Stimulated activated CD4-positive, alpha-beta T cell treated with anti-CD3 and anti-CD28 coated beads, Interleukin-15, amount 100 ng/mL, for 24 hours (primary cell): Measurements from ENCODE around the gene ZNF217.
"Not testable (repeated sequence)": the region's sequence is repeated elsewhere in the genome, so short reads cannot be mapped to it uniquely, and the experiment has no call there.

Source experiments
- DNase-seq: peaks from one replicate; pipeline ENCODE4 v3.0.0-alpha.2; 2020

ZNF217 gene

GRCh38 chr20:53562104-53562764 is 31.4 kb downstream of the ZNF217 start:
- not testable (repeated sequence) for DNase-seq

- no peak for DNase-seq
Observed at GRCh38 chr20:53561505-53561904, 32.1 kb downstream of the ZNF217 start.

GRCh38 chr20:53559816-53560215 is 33.8 kb downstream of the ZNF217 start:
- DNase-seq, result no peak

DNA sequence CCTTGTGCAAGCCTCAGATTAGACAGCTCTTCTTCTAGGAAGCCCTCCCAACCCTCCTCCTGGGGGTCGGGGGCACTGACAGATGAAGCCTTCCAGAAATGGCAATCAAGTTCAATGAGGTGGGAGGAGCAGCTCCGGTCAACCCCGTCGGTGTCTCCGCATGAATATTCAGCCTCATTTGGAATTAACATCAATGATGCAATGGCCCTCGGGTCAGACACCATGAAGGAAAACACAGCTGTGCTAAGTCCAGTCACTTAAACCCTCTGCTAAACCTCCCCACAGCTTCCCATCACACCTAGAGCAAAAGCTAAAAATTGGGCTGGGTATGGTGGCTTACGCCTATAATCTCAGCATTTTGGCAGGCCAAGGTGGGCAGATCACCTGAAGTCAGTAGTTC is 36.5 kb downstream of the ZNF217 start:
- DNase-seq, result no peak

- no peak for DNase-seq
Observed at GRCh38 chr20:53556267-53556897, 37.3 kb downstream of the ZNF217 start.

- no peak for DNase-seq
Observed at GRCh38 chr20:53555816-53556215, 37.8 kb downstream of the ZNF217 start.

DNA sequence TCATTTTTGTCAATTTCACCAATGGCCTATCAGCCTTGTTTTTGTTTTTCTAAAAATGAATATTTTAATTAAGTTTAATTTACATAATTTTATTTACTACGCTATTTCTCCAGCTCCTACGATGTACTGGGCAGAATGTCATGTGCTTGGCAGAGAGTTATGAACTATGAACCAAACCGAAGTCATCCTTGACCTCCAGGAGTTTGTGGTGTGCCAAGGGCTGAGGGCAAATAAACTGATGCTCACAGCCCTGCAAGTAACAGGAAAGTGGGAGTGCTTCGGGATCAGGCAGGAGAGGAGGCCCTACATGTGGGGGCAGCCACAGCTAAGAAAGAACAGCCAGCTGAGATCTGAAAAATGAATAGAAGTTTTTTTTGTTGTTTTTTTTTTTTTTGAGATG is 38.6 kb downstream of the ZNF217 start:
- DNase-seq, result no peak

- DNase-seq, result not testable (repeated sequence)
Observed at GRCh38 chr20:53552572-53552893, 41.1 kb downstream of the ZNF217 start.

GRCh38 chr20:53551719-53552571 is 41.7 kb downstream of the ZNF217 start:
- DNase-seq, result not testable (repeated sequence)

- no peak for DNase-seq
Observed at GRCh38 chr20:53550280-53551187, 43.1 kb downstream of the ZNF217 start.

GRCh38 chr20:53547664-53548239 is 45.9 kb downstream of the ZNF217 start:
- peak; percentile 42 for DNase-seq

- DNase-seq, result no peak
Observed at GRCh38 chr20:53539516-53539915, 54.1 kb downstream of the ZNF217 start.

GRCh38 chr20:53536382-53536781 is 57.3 kb downstream of the ZNF217 start:
- DNase-seq, result not testable (repeated sequence)

GRCh38 chr20:53535878-53536277 is 57.8 kb downstream of the ZNF217 start:
- DNase-seq, result no peak

DNA sequence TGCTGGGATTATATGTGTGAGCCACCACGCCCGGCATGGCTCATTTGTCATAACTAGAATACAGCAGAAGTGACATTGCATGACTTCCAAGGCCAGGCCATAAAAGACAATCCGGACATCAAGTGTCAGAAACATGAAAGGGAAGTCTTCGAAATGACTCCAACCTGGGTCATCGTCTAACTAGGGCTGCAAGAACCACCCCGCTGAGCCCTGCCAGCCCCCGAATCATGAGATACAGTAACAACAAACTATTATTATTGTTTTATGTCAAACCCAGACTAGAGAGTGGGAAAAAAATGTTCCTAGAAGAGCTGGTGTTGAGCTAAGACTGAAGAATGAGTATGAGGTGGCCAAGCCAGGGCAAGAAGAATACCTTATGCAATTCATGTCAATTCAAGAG is 59.6 kb downstream of the ZNF217 start:
- no peak for DNase-seq

DNA sequence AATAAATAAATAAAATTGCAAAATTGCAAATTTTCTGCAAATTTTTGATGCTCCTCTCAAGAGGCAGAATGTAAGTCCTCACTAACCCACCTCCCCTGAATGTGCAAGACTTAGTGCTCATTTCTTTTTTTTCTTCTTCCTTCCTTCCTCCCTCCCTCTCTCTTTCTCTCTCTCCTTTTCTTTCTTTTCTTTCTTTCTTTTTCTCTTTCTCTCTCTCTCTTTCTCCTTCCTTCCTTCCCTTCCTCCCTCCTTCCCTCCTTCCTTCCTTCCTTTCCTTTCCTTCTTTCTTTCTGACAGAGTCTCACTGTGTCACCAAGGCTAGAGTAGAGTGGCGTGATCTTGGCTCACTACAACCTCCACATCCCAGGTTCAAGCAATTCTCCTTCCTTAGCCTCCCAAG is 60.1 kb downstream of the ZNF217 start:
- no peak for DNase-seq

GRCh38 chr20:53532654-53533312 is 60.9 kb downstream of the ZNF217 start:
- DNase-seq, result not testable (repeated sequence)

GRCh38 chr20:53530440-53530839 is 63.2 kb downstream of the ZNF217 start:
- DNase-seq, result no peak

- DNase-seq, result no peak
Observed at GRCh38 chr20:53529658-53530057, 64.0 kb downstream of the ZNF217 start.

DNA sequence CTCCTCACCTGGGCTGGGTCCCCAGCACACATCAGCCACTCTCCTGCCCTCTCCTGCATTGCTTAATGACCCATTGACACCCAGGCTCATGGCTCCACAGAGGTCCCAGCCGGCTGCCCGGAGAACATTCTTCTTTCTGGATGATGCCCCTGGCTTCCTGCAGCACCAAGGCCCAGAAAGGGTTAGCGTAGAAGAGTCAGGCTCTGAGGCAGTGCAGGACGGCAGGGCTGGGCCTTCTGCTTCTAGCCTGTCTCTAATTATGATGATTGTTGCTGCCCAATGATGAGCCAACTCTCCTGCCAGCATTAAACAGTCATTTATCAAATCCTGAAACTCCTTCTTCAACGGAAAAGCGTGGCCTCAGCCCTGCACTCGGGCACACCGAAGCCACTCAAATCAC is 66.4 kb downstream of the ZNF217 start:
- no peak for DNase-seq

DNA sequence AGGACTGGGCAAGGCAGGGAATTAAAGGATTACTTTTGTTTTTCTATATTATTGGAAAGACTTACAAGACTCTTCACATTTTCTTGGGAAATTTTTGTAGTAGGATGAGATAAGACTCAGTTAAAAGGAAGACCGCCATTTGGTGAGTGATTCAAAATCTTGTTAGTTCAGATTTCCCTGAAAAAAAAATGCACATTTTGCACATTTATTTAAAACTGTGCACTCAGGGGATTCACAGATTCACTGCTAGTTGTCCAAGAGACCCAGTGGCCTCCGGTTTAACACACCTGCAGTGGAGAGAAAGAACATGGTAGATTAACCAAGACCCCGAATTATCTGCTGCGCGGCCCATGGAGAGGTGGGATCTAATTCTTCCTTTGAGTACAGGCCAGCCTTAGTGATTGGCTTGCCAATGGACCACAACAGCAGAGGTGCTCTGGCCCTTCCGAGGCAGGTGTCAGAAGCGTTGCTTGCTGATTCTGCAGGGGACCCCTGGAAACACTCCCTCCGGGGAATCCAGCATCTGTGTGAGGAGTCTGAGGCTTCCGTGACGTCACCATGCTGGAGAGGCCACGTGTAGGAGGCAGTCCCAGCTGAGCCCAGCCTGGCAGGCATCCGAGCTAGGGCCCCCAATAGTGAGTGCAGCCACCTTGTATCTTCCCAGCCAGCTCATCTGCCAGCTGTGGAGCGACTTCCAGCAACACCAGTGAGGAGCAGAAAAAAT is 68.9 kb downstream of the ZNF217 start:
- DNase-seq, result no peak
